H9 (cell line): ENCODE measurements around the gene AGTRAP. TPM values are rescaled to one million over a fixed set of nuclear protein-coding genes. Genes with fewer than 3 reads are reported as not detected.
A peak's percentile ranks its signal among the peaks of the same experiment; 100 is the strongest.

Source experiments
- DNase-seq: peaks from one replicate; pipeline ENCODE4 v3.0.0-alpha.2; 2017
- H2AFZ ChIP-seq: one replicate; pipeline ENCODE4 v1.6.1; 2013; ENCODE audit warnings: mild to moderate bottlenecking, low read length, control low read depth, moderate library complexity
- H2AK5ac ChIP-seq: 2 replicates; pipeline ENCODE4 v1.6.1; 2013; ENCODE audit warnings: low read length, control low read depth, mixed read lengths; ENCODE audit not compliant: insufficient read length
- H2BK120ac ChIP-seq: one replicate; pipeline ENCODE4 v1.6.1; 2013; ENCODE audit warnings: low read depth, mild to moderate bottlenecking, low read length, control low read depth, inconsistent platforms; ENCODE audit not compliant: poor library complexity, severe bottlenecking
- H2BK12ac ChIP-seq: 2 replicates; pipeline ENCODE4 v1.6.1; 2013; ENCODE audit warnings: low read length, control low read depth, mixed read lengths, low read depth; ENCODE audit not compliant: insufficient read length
- H2BK15ac ChIP-seq: 2 replicates; pipeline ENCODE4 v1.6.1; 2013; ENCODE audit warnings: low read depth, low read length, control low read depth
- H2BK20ac ChIP-seq: one replicate; pipeline ENCODE4 v1.6.1; 2013; ENCODE audit warnings: low read depth, mild to moderate bottlenecking, low read length, control low read depth, inconsistent platforms; ENCODE audit not compliant: poor library complexity, severe bottlenecking
- H2BK5ac ChIP-seq: 2 replicates; pipeline ENCODE4 v1.6.1; 2013; ENCODE audit warnings: low read length, control low read depth, mixed read lengths; ENCODE audit not compliant: insufficient read length
- H3K14ac ChIP-seq: 2 replicates; pipeline ENCODE4 v1.6.1; 2013; ENCODE audit warnings: low read length, control low read depth; ENCODE audit not compliant: insufficient read depth
- H3K18ac ChIP-seq: 2 replicates; pipeline ENCODE4 v1.6.1; 2013; ENCODE audit warnings: low read depth, mild to moderate bottlenecking, mixed read lengths, low read length, control low read depth; ENCODE audit not compliant: insufficient read length
- H3K23ac ChIP-seq: 2 replicates; pipeline ENCODE4 v1.6.1; 2013; ENCODE audit warnings: low read length, control low read depth, mixed read lengths, low read depth; ENCODE audit not compliant: insufficient read length
- H3K23me2 ChIP-seq: 2 replicates; pipeline ENCODE4 v1.6.1; 2013; ENCODE audit warnings: low read depth, mild to moderate bottlenecking, mixed read lengths, low read length, control low read depth; ENCODE audit not compliant: insufficient read length, poor library complexity, severe bottlenecking
- H3K27ac ChIP-seq: 2 replicates; pipeline ENCODE4 v1.5.1; 2013; ENCODE audit warnings: low read length, control low read depth, mixed read lengths, low read depth; ENCODE audit not compliant: insufficient read length
- H3K27me3 ChIP-seq: 2 replicates; pipeline ENCODE4 v1.6.1; 2013; ENCODE audit warnings: low read length, control low read depth, inconsistent platforms; ENCODE audit not compliant: insufficient read depth
- H3K4ac ChIP-seq: 2 replicates; pipeline ENCODE4 v1.6.1; 2013; ENCODE audit warnings: low read depth, mild to moderate bottlenecking, control low read depth, inconsistent platforms, low read length, moderate library complexity
- H3K4me1 ChIP-seq: 2 replicates; pipeline ENCODE4 v1.6.1; 2013; ENCODE audit warnings: low read length, control low read depth, inconsistent platforms; ENCODE audit not compliant: insufficient read depth
- H3K4me2 ChIP-seq: 2 replicates; pipeline ENCODE4 v1.6.1; 2013; ENCODE audit warnings: low read length, control low read depth, mixed read lengths; ENCODE audit not compliant: insufficient read length, insufficient read depth
- H3K56ac ChIP-seq: 2 replicates; pipeline ENCODE4 v1.6.1; 2013; ENCODE audit warnings: low read depth, mild to moderate bottlenecking, mixed read lengths, low read length, control low read depth; ENCODE audit not compliant: insufficient read length
- H3K79me1 ChIP-seq: 2 replicates; pipeline ENCODE4 v1.6.1; 2013; ENCODE audit warnings: low read depth, mild to moderate bottlenecking, moderate library complexity, low read length, control low read depth, inconsistent platforms; ENCODE audit not compliant: insufficient read depth, poor library complexity, severe bottlenecking
- H3K79me2 ChIP-seq: 2 replicates; pipeline ENCODE4 v1.6.1; 2013; ENCODE audit warnings: low read length, control low read depth, inconsistent platforms; ENCODE audit not compliant: insufficient read depth
- H3K9ac ChIP-seq: 2 replicates; pipeline ENCODE4 v1.6.1; 2013; ENCODE audit warnings: low read length, control low read depth, mixed read lengths; ENCODE audit not compliant: insufficient read length; ENCODE audit errors: extremely low read depth
- H3K9me3 ChIP-seq: one replicate; pipeline ENCODE4 v1.6.1; 2013; ENCODE audit warnings: low read depth, low read length, inconsistent platforms; ENCODE audit not compliant: control insufficient read depth
- H3T11ph ChIP-seq: one replicate; pipeline ENCODE4 v1.6.1; 2013; ENCODE audit warnings: mild to moderate bottlenecking, low read length, control low read depth, inconsistent platforms
- H4K20me1 ChIP-seq: one replicate; pipeline ENCODE4 v1.6.1; 2013; ENCODE audit not compliant: control insufficient read depth, insufficient read length, insufficient read depth
- H4K5ac ChIP-seq: 2 replicates; pipeline ENCODE4 v1.6.1; 2013; ENCODE audit warnings: low read depth, mild to moderate bottlenecking, mixed read lengths, low read length, control low read depth; ENCODE audit not compliant: insufficient read length
- H4K8ac ChIP-seq: replicated peaks from 2 replicates; pipeline ENCODE4 v1.6.1; 2013; ENCODE audit warnings: low read length, control low read depth, mixed read lengths, low read depth; ENCODE audit not compliant: insufficient read length
- H4K91ac ChIP-seq: 2 replicates; pipeline ENCODE4 v1.6.1; 2013; ENCODE audit warnings: low read depth, mild to moderate bottlenecking, moderate library complexity, mixed read lengths, low read length, control low read depth; ENCODE audit not compliant: insufficient read length
- H3K27ac Mint-ChIP-seq, 3 experiments: 2 replicates in 2 of 3; 3 replicates in 1 of 3; pipeline ENCODE4 v1.8.0; 2020 to 2021; ENCODE audit warnings: mixed read lengths in 3 of 3, mild to moderate bottlenecking in 1 of 3, moderate library complexity in 1 of 3
- H3K27me3 Mint-ChIP-seq: 2 replicates; pipeline ENCODE4 v1.8.0; 2021; ENCODE audit warnings: low read depth, mild to moderate bottlenecking, moderate library complexity, mixed read lengths
- H3K36me3 Mint-ChIP-seq, 3 experiments: 2 replicates in 2 of 3; 3 replicates in 1 of 3; pipeline ENCODE4 v1.8.0; 2020 to 2021; ENCODE audit warnings: low read depth in 3 of 3, mixed read lengths in 3 of 3; ENCODE audit not compliant: insufficient read depth in 1 of 3
- H3K4me1 Mint-ChIP-seq, 2 experiments: 2 replicates each; pipeline ENCODE4 v1.8.0; 2020; ENCODE audit warnings: mixed read lengths in 2 of 2
- H3K4me3 Mint-ChIP-seq, 2 experiments: 2 replicates in 1 of 2; 3 replicates in 1 of 2; pipeline ENCODE4 v1.8.0; 2020 to 2021; ENCODE audit warnings: mild to moderate bottlenecking in 2 of 2, mixed read lengths in 2 of 2, moderate library complexity in 1 of 2
- H3K9me3 Mint-ChIP-seq, 2 experiments: 2 replicates in 1 of 2; 3 replicates in 1 of 2; pipeline ENCODE4 v1.8.0; 2020; ENCODE audit warnings: mild to moderate bottlenecking in 2 of 2, mixed read lengths in 2 of 2, moderate library complexity in 1 of 2
- CTCF ChIP-seq: fragments of 200-600 bp; sonication (generic); conservative IDR thresholded peaks from 3 replicates; pipeline ENCODE4 v1.8.0; 2021; ENCODE audit warnings: antibody characterized with exemption, mild to moderate bottlenecking
- WGBS: extraction: QIAGEN DNeasy Blood & Tissue Kit; methylation state at CpG from one replicate; pipeline ENCODE4 v1.1.7; 2013; ENCODE audit warnings: missing lambda C conversion rate, low lambda C conversion rate, mixed read lengths; ENCODE audit not compliant: insufficient read length; ENCODE audit errors: extremely low coverage; 5-methylcytosine and 5-hydroxymethylcytosine counted together
- total RNA-seq: library from RNA; stranded (reverse); gene quantifications from 2 replicates; pipeline ENCODE4 v1.2.1, GENCODE V29; 2021

Gene AGTRAP
- total RNA-seq, 1 experiment from 2014 or later = 60.9 TPM

GRCh38 chr1:11790101-11790879 lies 54.4 kb downstream of the AGTRAP start:
- Histone ChIP-seq H3T11ph (no peak overlapping the region), H2BK20ac (no peak overlapping the region), H2AFZ (no peak overlapping the region), H4K20me1 (no peaks in the 10 kb centered on the region), H3K27me3 (no peaks in the 10 kb centered on the region), H3K27ac (no peak overlapping the region), H2AK5ac (no peak overlapping the region), H3K56ac (no peak overlapping the region), H3K23ac (no peak overlapping the region), H3K4me2 (no peak overlapping the region), H2BK15ac (no peak overlapping the region), H3K18ac (no peak overlapping the region), H2BK120ac (no peak overlapping the region), H3K4ac (no peak overlapping the region), H3K4me1 (peaks cover 5% of the 10 kb centered on the region; the same call in 1 of the 2 replicates), H2BK12ac (no peak overlapping the region), H3K23me2 (no peaks in the 10 kb centered on the region), H3K9me3 (no peaks in the 10 kb centered on the region), H3K79me1 (no peaks in the 10 kb centered on the region), H4K8ac (no peak overlapping the region), H4K5ac (no peak overlapping the region), H2BK5ac (no peak overlapping the region), H4K91ac (no peak overlapping the region), H3K79me2 (no peaks in the 10 kb centered on the region), H3K14ac (no peak overlapping the region), H3K9ac (no peak overlapping the region)
- peak overlapping the region in 2 of 3 experiments; percentile 61 to 78; a peak in 4 of 7 replicates for H3K27ac Mint-ChIP-seq
- DNase-seq = no peak
- no peaks in the 10 kb centered on the region for H3K27me3 Mint-ChIP-seq
- TF ChIP-seq CTCF = no peak
- no CpG with 5 or more reads among the region's 20 CpGs for WGBS
- peaks cover 9 to 31% (median 28%) of the 10 kb centered on the region in 3 experiments; a peak in 6 of 7 replicates for H3K36me3 Mint-ChIP-seq
- no peak overlapping the region for H3K4me3 Mint-ChIP-seq
- H3K4me1 Mint-ChIP-seq = peaks cover 19 to 25% of the 10 kb centered on the region in 2 experiments
- H3K9me3 Mint-ChIP-seq = no peaks in the 10 kb centered on the region
